GM18861 (cell line): ENCODE data around the gene THG1L.

ENCODE experiments used
- ATAC-seq: cut with Tn5 transposase; IDR thresholded peaks from one replicate; pipeline ENCODE4 v1.9.1; 2021; ENCODE audit not compliant: unreplicated experiment

THG1L gene

DNA sequence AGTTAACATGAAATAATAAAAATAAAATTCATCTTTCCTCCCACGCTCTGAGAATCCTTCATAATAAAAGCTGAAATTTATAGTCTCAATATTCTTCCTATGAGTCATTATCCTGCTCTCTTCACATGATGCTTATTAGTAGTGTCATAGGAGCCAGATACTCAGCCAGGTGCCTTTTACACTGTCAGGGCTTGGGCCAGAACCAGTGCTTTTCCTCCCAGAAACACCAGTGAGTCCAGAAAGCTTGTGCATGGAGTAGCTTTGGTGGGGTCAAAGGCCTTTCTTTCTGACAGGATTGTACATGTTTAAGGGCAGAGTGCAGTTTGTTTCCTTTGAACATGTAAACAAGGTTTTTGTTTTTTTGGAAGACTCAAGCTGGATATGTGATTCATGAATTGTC lies 19.1 kb downstream of the THG1L start:
- no peak for ATAC-seq

DNA sequence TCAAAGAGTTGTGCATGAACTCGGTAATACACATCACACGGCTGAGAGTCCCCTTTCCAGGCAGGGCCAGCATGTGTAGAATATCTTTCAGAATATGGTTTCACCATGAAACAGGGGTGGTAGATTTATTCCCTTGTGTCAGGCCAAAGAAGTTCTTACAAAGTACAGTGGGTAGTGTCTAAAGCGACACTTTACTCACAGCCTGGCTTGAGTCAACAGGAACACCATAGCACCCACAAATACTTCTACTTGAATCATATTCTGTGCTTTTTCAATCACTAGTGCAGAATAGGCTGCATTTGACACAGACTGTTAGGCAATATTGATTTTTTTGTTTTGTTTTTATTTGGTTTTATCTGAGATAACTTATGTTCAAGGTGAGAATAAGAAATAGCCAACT lies 24.9 kb downstream of the THG1L start:
- no peak for ATAC-seq

DNA sequence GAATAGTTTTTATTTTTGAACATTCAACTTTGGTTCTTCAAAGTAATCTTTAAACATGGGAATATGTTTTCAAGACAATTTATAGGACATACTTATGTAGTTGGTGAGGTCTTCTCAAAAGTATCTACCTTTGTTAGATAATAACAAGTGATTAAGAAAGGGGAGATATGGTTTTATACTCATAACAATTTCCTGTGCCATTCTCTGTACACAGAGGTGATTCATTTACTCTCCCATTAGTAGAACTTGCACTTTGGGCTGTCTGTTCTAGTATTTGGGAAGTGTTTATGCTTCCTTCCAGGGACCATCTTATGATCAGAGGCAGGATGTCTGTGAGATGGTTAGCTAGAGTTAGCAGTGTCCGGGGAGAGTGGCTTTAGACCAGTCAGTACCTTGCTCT lies 27.5 kb downstream of the THG1L start:
- ATAC-seq: no peak

DNA sequence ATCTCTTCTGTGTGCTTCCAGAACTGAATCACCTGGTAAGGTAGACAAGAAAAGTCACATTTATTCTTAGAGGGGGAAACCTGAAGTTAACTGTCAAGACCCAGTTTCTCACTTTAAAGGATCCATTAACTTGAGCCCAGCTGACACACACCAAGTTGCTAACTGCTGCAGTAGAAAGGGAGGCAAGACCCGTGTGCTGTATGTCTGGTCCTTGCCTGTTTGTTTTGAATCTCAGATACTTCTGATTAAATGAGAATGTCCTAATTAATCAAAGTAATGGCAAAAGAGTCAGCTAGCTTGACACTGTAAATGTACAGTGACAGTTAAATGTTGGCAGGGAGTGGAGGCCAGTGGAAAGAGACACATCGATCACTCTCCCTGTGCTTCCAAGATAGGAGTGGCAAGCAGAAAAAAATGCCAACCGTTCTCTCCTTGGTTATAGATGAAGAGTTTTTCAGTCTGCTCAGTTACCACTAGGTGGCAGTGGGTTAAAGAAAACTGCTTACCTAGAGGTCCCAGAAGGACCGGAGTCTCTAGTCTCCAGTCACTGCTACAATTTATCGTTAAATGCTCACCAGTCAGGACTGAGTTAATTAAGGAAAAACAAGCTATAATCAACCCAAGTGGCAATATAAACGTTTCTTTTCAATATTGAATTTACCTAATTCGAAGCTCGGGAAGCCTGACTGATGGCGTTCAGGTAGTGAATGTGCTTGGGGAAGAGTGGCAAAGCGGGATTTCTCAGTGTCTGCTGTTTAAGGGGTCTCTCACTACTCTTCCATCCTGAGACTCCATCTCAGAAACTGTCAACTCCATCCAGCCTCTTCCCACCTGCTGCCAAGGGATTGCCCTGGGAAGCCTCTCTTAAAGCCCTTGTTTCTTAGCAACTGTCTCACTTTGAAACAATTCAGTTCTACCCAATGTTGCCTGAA lies 30.7 kb downstream of the THG1L start:
- peak; percentile 45 for ATAC-seq

GRCh38 chr5:157764531-157764930 lies 33.3 kb downstream of the THG1L start:
- no peak for ATAC-seq

GRCh38 chr5:157766442-157766841 lies 35.2 kb downstream of the THG1L start:
- ATAC-seq: no peak

- ATAC-seq: no peak
Observed at GRCh38 chr5:157766902-157767301, 35.7 kb downstream of the THG1L start.

GRCh38 chr5:157767689-157768088 lies 36.5 kb downstream of the THG1L start:
- ATAC-seq: no peak

DNA sequence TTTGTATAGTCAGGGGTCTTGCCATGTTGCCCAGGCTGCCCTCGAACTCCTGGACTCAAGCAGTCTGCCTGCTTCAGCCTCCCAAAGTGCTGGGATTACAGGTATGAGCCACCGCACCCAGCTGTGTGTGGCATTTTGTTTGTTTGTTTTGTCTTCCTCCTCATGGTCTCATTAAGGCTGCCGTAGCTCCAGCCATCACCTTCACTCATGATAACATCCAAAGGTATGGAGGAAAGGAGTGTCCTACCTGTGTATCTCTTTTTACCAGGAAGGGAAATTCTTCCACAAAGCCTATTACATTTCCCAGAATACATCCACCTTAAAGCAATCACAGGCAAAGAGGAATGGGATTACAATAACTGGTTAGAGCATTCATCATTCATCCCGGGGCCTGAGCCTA lies 39.4 kb downstream of the THG1L start:
- ATAC-seq: no peak

DNA sequence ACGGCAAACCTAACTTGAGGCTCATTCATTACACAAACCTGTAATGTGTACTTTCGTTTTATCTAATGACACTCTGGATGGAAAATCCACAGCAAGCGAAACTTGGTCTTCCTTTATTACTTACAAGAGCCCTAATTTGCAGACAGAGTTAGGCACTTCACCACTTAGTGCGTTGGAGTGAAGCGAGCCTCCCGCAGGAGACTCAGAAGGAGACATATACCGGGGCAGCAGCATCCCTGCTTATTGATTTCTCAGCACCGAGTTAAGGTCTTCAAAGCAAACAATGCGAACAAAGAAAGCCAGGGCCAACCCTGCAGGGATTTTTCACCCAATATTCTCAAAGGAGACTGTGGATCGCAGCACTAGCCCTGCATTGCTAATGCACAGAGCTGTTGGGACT lies 40.9 kb downstream of the THG1L start:
- no peak for ATAC-seq

GRCh38 chr5:157778121-157778805 lies 47.0 kb downstream of the THG1L start:
- ATAC-seq: no peak

DNA sequence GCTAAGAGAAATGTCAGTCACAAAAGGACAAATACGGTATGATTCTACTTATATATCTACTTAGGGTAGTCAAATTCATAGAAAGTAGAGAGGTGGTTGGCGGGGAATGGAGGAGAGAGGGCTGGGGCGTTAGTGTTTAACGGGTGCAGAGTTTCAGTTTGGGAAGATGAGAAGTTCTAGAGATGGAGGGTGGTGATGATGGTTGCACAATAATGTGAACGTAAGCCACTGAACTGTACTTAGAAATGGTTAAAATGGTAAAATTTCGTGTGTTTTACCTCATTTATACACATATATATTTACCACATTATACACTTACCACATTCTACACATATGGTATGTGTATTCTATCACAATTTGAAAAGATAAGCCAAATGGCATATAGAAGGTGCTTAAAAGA lies 48.0 kb downstream of the THG1L start:
- no peak for ATAC-seq

- ATAC-seq: no peak
Observed at GRCh38 chr5:157785801-157786200, 54.6 kb downstream of the THG1L start.
